ENCODE measurements around the gene FOXP4. TPM values are rescaled to one million over a fixed set of nuclear protein-coding genes. Genes with fewer than 3 reads are reported as not detected.
"Not testable (repeated sequence)": the region's sequence is repeated elsewhere in the genome, so short reads cannot be mapped to it uniquely, and the experiment has no call there.

The FOXP4 gene
- total RNA-seq, 1 donor from 2014 or later: 0.82 TPM

- not testable (repeated sequence) for FAIRE-seq; DNase-seq (ENCODE audit: low spot score in 2 of 2)
These were observed 73.0 kb downstream of the FOXP4 start for GRCh38 chr6:41619193-41619592.

DNA sequence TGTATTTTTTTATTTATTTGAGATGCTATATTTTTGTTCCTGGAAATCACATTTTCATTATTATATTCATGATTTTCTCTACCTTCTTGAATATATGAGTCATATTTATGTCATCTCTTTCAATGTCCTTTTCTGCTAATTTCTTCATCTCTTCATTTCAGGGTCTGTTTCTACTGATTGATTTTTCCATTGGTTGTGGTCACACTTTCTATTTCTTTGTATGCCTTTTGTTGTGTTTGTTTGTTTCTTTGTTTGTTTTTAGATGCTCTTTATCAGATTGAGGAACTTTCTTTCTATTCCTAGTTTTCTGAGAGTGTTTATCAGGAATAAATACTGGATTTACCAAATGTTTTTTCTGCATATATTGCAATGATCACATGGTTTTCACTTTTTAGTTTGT lies 75.2 kb downstream of the FOXP4 start:
- FAIRE-seq (no peak), DNase-seq (ENCODE audit: low spot score in 2 of 2) (no peak)

DNA sequence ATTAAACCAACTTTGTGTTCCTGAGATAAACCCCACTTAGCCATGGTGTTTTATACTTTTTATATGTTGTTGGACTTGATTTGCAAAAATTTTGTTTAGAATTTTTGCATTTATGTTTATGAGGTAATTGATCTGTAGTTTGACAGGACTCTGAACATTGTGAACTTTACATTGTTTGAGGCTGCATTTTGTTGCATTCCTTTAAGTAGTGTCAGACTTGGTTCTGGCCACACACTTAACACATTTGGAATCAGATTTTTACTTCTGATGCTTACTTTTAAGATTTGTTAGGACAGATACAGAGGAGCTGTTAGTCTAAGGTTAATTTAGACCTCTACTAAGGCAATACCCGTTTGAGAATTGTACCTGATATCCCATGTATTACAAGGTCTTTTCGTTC lies 75.6 kb downstream of the FOXP4 start:
- DNase-seq (ENCODE audit: low spot score in 2 of 2) (no peak), FAIRE-seq (no peak)

GRCh38 chr6:41622206-41622988 lies 76.2 kb downstream of the FOXP4 start:
- FAIRE-seq: no peak

GRCh38 chr6:41623330-41623729 lies 77.1 kb downstream of the FOXP4 start:
- FAIRE-seq: no peak
- DNase-seq (ENCODE audit: low spot score in 2 of 2): no peak

More at GRCh38 chr6:41622206-41622988, 76.2 kb downstream of the FOXP4 start:
- DNase-seq (ENCODE audit: low spot score in 2 of 2): no peak

DNA sequence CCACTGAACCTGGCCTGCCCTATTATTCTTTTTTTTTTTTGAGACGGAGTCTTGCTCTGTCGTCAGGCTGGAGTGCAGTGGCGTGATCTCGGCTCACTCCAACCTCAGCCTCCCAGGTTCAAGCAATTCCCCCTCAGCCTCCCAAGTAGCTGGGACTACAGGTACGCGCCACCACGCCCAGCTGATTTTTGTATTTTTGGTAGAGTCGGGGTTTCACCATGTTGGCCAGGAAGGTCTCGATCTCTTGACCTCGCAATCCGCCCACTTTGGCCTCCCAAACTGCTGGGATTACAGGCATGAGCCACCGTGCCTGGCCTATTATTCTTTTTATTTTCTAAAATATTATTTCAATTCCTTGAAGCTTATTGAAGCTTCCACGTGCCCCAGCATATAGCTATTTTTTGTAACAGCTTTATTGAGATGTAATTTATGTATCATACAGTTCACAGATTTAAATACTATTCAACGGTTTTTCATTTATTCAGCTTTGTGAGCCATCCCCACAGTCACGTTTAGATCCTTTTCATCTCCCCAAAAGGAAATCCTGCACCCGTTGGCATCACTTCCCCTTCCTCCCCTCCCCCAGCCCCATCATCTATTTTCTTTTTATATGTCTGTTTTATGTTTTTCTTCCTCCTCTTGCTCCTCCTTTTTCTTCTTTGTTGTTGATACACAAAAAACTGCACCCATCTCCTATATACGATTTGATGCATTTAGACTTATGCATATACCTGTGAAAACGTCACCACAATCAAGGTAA lies 78.6 kb downstream of the FOXP4 start:
- DNase-seq (ENCODE audit: low spot score in 2 of 2): no peak
- no peak for FAIRE-seq

DNA sequence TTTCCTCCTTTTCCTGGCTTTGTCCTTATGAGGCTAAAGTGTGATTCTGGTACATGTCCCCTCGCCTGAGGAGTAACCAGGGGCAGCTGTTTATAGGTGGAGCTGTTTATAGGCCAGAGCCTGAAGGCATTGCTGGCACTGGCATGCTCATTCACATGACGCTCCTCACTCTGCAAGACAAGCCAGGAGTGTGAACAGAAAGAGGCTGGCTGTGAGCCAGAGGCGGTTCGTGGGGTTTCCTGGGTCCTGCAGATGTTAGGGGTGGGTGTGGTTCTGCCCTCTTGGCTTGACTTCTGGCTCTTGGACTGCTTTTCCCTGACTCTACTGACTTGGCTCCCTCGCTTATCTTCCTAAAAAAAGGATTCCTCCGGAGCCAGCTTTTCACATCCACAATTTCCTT lies 79.3 kb downstream of the FOXP4 start:
- DNase-seq (ENCODE audit: low spot score in 2 of 2): no peak
- FAIRE-seq: no peak

DNA sequence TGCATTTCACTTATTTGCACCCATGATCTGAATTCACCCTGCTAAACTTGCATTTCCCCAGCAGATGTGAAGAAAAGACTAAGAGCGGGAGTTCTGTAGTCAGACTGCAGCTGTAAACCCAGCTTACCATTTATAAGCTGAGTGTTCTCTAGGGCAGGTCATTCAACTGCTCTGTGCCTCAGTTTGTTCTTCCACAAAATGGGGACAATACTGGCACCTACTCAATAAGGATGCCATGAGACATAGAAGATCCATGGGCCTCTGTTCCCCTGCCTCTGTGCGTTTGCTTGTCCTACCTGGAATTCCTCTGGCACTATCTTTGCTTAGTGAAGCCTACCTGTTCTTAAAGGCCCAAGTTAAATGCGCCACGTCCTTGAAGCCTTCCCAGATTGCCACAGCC lies 79.8 kb downstream of the FOXP4 start:
- FAIRE-seq: no peak
- no peak for DNase-seq (ENCODE audit: low spot score in 2 of 2)

DNA sequence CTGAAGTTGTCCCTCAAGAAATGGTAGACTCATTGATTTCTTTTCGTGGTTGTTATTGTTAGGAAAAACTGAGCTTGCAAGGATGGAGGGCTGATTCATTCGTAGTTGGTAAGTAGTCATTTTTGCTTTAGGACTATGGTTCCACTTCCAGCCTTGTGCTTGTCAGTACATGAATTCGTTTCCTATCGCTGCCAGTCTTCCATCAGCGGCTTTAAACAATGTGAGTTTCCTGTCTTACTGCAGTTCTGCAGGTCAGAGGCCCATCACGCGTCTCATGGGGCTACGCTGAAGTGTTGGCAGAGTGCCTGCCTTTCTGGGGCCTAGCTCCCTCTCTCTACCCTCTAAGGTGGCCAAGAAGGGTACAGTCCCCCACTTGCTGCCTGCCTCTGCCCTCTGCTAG lies 80.7 kb downstream of the FOXP4 start:
- DNase-seq (ENCODE audit: low spot score in 2 of 2) (no peak), FAIRE-seq (no peak)

- no peak for DNase-seq (ENCODE audit: low spot score in 2 of 2)
- FAIRE-seq: no peak
These were observed 82.9 kb downstream of the FOXP4 start for GRCh38 chr6:41629128-41629527.

DNA sequence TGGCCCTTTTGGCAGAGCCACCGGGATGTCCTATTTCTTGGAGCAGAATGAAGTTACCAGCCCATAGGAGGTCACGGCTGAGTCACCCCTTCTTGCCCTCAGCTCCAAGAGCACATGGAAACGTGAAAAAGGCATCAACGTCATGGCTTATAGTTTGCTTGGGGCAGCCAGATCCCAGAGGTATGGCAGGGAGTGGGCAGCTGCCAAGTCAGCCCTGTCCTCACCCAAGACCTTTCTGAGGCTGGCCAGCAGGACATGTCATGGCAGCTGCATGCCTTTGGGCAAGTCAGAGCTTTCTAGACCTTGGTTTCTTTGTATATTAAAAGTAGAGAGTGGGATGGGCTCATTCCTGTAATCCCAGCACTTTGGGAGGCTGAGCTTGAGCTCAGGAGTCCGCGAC lies 83.9 kb downstream of the FOXP4 start:
- no peak for DNase-seq (ENCODE audit: low spot score in 2 of 2)
- no peak for FAIRE-seq

DNA sequence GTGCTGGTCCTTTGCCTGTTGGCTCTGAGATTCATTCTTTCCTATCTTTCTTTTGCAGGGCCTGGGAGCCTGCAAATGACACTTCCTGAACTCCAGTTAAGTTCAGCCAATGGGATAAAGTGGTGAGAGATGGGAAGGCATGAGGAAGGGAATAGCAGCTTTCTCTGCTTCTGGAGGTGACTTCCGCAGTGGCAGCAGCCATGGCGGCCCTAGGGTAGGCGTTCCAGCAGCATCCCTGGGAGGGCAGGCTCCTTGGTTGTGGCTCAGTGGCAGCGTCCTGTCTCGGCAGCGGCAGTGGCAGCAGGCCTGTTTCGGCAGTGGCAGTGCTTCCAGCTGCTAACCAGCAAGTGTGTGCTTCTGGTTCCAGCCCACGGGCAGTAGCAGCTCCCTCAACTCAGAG lies 84.8 kb downstream of the FOXP4 start:
- no peak for DNase-seq (ENCODE audit: low spot score in 2 of 2)
- no peak for FAIRE-seq

DNA sequence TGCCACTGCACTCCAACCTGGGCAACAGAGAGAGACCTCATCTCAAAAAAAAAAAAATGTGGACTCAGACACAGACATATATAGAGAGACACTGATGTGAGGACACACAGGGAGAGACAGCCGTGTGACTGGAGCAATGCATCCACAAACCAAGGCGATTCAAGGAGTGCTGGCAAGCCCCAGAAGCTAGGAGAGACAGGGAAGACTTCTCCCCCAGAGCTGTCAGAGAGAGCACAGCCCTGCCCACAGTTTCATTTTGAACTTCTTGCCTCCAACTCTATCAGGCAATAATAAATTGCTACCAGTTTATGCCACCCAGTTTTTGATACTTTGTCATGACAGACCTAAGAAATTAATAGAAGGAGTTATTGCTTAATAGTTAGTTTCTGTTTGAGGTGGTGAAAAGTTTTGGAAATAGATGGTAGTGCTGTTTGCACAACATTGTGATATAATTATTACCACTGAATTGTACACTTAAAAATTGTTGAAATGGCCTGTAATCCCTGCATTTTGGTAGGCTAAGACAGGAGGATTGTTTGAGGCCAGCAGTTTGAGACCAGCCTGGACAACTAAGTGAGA lies 87.0 kb downstream of the FOXP4 start:
- DNase-seq (ENCODE audit: low spot score in 2 of 2) (no peak), FAIRE-seq (no peak)

GRCh38 chr6:41634657-41635056 lies 88.5 kb downstream of the FOXP4 start:
- DNase-seq (ENCODE audit: low spot score in 2 of 2) (no peak), FAIRE-seq (no peak)

DNA sequence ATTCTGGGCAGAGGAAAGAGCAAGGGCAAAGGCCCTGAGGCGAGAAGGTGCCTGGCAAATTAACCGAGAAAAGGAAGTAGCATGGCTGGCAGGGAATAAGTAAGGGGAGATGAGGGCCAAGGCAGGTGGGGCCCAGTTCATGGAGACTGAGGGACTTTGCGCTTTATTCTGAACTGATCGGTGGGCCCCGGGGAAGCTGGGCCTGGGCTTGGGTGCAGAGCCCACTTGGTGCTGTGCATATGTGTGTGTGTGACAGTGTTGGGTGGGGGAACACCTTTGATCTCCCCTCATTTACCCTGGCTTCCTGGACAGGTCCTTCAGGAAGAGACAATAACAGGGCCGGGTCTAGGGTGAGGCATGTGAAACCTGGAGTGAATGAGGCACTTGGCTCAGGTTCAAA lies 89.2 kb downstream of the FOXP4 start:
- no peak for FAIRE-seq
- DNase-seq (ENCODE audit: low spot score in 2 of 2): no peak

- DNase-seq (ENCODE audit: low spot score in 2 of 2): peak in 1 of 2 donors; percentile 52
These were observed 90.6 kb downstream of the FOXP4 start for GRCh38 chr6:41636833-41637193.

GRCh38 chr6:41637194-41638001 lies 91.2 kb downstream of the FOXP4 start:
- FAIRE-seq (no peak), DNase-seq (ENCODE audit: low spot score in 2 of 2) (no peak)

More at GRCh38 chr6:41636833-41637193, 90.6 kb downstream of the FOXP4 start:
- no peak for FAIRE-seq

DNA sequence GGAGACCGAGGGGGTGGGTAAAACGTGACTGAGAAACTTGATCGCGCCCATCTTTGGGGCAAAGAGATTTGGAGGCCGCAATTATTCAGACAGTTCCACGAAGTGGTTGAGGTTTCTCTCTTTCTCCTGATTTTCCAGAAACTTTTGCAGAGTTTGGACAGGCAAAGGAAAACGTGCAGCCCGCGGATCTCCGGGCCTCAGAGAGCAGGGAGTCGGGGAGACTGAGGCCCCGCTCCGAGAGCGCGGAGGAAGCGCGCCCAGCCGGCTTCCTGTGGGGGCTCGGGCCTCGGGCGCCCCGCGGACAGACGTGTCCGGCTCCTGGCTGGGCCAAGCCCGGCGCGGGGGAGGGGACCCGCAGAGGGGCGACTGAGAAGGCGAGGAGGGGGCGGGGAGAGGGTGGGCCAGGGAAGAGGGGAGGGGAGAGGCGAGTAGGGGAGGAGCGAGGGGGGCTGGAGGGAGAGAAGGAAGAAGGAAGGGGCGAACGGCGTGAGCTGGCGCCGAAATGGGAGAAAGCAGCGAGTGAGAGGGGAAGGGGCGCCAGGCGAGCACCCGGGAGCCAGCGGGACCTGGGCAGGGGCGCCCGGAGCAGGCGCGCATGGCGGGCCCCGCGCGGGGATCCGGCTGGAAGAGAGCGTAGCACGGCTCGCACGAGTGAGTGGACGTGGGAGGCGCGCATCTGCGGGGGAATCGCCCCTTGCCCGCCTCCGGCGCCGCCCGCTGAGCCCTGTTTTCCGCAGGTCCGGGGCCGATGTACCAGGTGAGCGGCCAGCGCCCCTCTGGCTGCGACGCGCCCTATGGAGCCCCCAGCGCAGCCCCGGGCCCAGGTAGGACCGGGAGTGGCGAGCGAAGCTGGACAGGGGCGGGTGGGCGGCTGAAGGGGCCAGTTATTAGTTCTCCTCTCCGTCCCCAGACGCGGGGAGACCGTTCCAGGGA lies 92.1 kb downstream of the FOXP4 start, which contains the start of gene MDFI:
TSS of gene MDFI (plus strand) at position 467 of the 933 bp plus-strand sequence. CDS start at position 749, 282 bp downstream.
- peak in 1 of 2 donors; percentile 48 for DNase-seq (ENCODE audit: low spot score in 2 of 2)
- no peak for FAIRE-seq

All from frontal cortex (tissue), 4 donors.